Measurements from ENCODE around the gene SRGAP2.
"Not testable (repeated sequence)": the region's sequence is repeated elsewhere in the genome, so short reads cannot be mapped to it uniquely, and the experiment has no call there.

SRGAP2 gene

DNA sequence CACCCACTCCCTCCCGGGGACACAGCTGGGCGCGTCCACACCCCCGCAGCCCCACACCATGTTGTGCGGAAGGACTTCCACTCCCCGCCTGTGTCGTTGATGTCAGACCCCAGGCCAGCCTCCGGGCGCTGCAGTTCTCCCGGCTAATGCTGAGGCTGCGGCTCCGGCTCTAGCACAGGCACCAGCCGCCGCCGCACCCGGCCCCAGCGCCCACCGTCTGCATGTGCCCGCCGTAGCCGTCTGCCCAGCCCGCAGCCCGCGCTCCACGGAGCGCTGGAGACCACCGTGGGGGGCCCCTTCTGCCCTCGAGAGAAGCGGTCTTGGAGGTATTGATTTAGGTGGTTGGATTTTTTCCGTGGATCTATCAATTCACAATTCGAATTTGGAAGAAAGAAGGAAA, 2.2 kb downstream of the SRGAP2 start:
- DNase-seq (ENCODE audit: low spot score) = not testable (repeated sequence)

DNA sequence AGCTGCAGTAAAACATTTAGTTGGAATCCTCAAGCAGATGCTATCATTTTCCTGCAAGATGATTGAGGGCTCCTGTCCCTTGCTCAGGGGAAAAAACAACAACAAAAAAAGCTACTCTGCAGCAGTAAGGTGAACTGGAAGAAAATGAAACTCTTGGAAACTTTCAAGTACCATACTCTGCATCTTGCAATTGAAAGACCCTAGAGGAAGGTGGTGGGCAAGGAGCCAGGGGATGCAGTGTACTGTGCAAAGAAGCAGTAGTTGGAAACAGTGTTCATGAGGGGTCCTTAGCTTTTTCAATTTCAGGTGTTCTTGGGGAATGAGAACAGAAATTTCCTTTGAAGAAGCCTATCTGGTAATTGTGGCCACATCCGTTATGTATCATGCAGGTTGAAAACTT, 7.5 kb downstream of the SRGAP2 start:
- DNase-seq (ENCODE audit: low spot score) = not testable (repeated sequence)

DNA sequence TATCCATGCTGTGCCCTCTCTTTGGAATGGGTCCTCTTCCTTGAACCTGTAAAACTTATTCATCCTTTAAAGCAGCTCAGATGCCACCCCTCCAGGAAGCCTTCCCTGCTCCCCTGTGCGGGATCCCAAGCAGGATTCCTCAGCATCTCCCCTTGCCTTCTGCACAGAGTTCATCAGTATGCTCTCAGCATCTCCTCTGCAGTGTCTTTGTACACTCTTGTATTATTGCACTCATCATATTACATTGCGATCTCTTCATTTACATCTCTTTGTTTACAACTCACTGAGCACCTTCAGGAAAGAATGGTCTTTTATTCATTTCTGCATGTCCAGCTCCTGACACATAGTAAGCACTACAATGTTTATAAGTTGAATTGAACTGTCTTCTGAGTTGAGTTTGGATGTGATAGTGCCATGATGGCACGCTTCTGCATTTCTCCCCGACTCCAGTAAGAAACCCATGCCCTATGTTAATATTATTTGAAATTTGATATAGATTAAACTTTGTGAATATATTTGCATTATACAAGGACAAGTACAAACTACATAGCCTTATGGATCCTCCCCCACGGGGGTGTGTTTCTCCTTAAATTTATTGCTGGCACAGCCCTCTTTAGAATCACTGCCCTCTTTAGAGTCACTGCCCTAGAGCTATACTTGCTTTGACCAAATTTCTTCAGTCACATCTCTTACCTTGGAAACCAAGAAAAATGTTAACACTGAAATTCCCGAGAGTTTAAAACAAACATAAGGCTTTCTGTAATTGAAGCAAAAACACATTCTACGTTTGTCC, 12.5 kb downstream of the SRGAP2 start:
- not testable (repeated sequence) for DNase-seq (ENCODE audit: low spot score)

DNA sequence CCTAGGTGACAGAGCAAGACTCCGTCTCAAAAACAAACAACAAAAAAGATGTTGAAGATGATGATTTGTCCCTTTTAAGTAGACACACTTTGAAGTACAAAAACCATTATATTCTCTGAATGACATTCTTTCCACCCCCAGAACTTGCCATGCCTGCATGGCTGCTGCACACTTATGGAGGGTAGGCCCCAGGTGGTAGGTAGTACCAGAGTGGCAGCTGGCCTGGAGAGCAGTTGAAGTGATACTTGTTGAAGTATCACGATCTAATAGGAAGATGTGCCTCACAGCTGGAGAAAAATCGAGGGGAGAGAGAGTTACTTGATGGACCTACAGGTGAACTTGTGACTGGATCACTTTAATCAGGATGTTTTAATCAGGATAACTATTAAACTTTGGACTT, 14.9 kb downstream of the SRGAP2 start:
- not testable (repeated sequence) for DNase-seq (ENCODE audit: low spot score)

DNA sequence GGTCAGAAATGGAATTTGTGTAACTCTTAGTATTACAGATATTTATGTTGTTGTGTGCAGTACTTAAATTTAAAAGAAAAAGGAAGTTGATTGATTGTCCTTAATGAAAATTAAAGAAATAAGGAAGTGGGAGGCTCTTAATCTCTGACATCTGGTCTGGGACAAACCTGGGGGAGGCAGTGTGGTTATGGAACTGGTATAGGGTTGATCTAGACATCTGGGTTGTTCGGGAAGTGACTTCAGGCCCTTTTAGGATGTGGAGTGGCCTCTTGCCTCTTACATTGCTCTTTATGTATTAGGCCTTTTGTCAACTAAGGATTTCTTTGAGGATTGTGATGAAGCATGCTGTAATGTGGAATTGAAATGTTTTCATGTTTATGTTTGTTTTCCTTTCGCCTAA, 15.4 kb downstream of the SRGAP2 start:
- not testable (repeated sequence) for DNase-seq (ENCODE audit: low spot score)

DNA sequence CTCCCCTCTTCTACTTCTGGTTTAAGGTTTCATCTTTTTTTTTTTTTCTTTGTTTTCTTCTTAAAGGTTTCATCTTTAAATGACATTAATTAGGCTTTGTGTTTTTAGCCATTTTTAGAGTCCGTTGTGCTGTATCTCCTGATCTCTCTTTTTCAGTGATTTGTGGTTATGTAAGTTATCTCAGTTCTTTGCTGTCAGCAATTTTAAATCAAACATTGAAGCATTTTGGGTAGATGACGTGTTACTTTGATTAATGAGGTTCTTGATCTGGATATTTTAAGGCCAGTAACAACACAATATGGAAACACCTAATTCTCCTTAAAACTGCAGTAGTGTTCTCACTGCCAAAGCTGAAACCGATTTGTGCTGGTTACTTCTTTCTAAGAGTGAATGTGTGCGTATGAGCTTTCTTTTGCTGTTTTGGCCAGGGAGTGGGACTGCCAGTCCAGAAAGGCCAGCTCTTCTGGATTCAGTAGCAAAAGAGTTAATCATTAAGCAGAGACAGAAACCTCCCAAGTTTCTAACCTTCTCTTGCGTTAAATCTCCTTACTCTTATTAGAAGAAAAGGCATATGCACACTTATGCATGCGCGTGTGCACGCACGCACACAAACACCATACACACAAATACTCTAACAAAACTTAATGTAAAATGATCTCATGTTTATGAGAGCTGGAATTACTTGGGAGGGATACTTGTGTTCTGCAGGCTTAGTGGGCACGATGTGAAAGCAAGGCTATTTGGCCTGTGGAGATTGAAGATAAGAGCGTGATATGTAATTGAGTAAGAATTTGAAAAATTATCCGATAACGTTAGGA, 16.4 kb downstream of the SRGAP2 start:
- not testable (repeated sequence) for DNase-seq (ENCODE audit: low spot score)

DNA sequence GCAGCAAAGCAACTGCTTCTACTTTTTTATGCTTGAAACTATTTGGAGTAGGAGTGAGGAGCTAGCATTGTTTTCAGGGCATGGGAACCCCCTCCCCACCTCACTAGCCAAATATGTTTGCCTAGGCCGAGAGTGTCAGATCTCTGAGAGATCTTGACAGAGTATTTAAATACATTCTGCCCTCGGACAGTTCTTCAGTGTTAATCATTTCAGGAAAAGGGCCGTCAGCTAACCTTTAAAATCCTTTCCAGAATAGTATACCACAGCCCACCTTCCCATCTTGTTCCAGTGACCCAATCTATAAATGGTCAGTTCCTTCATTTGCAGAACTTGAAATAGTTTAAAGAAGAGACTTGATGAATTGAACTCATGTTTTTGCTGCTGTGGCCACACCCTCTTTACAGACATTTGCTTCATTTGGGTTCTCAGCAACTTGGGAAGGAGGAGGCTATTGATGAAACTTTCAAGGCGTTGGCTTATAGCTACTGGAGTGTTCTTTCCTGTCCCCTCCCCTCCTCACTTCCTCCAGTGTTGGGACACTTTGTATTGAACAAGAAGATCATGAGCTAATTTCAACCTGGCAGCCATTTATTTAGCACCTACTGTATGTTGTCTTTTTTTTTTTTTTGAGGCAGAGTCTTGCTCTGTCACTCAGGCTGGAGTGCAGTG, 17.1 kb downstream of the SRGAP2 start:
- DNase-seq (ENCODE audit: low spot score) = not testable (repeated sequence)

DNA sequence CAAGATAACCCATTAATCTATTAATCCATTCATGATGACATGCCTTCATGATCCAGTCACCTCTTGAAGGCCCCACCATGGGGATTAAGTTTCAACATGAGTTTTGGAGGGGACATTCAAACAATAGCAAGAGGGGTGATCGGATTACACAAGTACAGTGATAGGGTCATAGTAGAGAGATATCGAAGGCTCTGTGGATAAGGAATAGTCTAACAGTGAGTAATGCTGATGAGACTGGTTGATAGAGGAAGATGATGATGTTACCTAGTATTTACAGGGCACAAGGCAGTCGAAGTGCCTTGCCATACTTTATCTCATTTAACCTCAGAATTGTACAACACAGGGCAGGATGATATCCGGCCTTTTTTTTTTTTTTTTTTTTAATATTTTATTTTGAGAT, 18.2 kb downstream of the SRGAP2 start:
- not testable (repeated sequence) for DNase-seq (ENCODE audit: low spot score)

DNA sequence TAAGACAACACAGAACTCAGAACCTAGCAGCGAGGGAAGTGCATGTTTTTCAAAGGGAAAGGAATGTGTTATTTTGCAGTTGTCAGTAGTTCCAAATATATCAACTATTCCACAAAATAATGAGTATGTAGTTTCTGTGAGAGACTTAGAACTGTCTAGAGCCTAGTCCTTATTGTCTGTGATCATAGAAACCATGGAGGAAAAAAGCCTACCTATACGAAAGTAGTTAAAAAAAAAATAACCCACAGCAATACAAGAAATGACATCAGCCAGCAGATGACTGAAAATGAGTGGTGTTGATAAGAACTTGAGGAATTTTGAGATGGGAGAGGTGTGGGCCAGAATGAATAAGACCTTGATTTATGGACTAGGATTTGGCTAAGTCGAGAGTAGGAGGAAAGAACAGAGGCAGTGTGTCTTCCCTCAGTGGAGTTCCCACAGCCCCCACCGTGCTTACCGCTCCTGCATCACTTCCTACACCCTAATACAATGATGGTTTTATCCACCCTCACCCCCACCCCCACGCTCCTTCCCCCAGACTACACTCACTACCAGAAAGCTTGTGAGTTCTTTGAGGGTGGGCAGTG, 20.9 kb downstream of the SRGAP2 start:
- not testable (repeated sequence) for DNase-seq (ENCODE audit: low spot score)

DNA sequence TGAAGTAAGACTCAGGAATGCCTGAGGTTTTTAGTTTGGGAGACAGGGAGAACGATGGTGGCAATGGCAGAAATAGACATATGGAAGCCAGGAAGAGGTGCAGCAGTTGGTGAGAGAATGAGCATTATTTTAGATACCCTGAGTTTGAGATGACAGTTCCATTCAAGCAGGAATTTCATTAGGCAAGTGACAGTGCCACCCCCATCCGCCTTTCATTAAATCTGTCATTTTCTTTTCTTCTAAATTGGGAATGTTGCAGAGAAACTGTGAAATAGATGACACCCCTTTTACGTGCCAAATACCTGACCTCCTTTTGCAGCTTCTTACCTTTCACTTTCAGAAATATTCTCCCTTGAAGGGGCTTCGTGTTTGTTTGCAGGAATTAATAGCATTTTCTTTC, 22.0 kb downstream of the SRGAP2 start:
- DNase-seq (ENCODE audit: low spot score) = not testable (repeated sequence)

DNA sequence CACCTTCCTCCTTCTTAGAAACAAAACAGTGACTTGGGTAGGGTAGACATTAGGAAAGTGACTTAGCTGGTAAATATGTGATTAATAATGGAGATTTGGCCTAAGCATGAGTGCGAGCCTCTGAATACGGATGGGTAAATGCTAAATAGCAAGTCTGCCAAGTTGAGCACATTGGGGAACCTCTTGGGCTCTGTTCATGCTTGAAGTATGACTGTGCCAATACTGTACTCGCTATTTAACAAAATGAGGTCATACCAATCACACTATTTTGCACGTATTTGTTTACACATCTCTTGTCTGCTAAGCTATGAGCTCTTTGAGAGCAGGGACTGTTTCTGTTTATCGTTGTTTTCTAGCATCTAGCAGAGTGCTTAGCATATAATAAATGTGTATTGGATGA, 23.5 kb downstream of the SRGAP2 start:
- not testable (repeated sequence) for DNase-seq (ENCODE audit: low spot score)

DNA sequence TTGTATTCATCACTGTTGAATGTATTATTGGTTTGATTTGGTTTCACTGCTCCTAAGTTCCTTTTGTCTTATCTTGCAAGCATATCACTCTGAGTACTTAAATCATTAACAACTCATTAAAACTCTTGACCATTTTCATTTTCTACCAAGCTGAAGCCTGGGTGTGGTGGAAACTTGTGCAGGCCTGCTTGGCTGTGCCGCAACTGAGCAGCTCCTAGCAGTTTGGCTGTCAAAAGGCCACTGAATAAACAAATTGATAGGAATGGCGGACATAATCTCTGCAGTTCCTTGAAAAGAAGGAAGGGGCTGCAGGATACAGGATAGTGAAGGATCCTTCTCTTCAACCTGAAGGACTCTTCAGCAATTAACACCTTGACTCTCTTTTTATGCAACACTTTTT, 25.9 kb downstream of the SRGAP2 start:
- not testable (repeated sequence) for DNase-seq (ENCODE audit: low spot score)

DNA sequence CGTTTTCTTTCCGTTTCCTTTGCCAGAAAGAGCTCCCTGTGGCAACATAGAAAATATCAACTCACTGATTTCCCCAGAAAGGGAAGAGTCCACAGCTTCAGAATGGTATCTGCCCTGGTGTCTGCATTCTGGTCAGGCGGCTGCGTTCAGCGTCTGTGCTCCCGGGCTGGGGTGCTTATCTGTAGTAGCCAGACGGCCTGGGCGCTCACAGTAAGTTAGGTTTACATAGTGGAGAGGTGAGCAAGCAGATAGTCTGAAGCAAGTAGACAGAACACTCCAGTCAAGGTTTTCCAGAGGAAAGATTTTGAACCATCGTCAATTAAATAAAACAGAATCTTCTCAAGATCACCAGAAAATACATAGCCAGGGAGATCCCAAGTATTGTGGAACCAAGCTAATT, 28.6 kb downstream of the SRGAP2 start:
- DNase-seq (ENCODE audit: low spot score) = not testable (repeated sequence)

DNA sequence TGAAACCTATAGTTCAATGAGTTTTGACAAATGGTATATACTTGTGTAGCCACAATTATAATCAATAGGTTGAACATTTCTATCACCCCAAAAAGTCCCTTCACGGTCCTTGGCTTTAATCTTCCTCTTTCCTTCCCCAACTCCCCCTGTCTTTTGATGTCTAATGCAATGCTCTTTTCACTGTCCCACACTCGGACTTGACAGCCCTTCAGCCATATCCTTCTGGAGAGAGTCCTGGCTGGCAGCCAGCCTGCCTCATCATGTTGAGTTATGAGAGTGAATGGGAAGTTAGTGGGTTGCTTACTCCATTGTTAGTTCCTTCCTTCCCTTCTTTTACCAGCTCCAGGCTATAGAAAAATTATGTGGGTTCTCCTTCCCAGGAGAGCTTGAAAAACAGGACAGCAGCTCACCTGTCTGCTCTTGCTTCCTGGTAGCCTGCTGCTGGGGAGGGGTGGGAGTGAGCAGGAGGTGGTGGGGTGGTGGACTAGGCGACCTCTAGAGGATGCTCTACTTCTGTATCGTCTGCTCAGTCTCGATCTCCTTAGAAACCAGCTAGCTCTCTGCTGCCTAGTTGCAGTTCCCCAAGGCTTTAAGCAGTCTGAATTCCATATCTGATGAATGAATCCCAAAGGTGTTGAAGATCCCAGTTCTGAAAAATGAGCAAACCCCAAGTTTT, 29.8 kb downstream of the SRGAP2 start:
- DNase-seq (ENCODE audit: low spot score) = not testable (repeated sequence)

DNA sequence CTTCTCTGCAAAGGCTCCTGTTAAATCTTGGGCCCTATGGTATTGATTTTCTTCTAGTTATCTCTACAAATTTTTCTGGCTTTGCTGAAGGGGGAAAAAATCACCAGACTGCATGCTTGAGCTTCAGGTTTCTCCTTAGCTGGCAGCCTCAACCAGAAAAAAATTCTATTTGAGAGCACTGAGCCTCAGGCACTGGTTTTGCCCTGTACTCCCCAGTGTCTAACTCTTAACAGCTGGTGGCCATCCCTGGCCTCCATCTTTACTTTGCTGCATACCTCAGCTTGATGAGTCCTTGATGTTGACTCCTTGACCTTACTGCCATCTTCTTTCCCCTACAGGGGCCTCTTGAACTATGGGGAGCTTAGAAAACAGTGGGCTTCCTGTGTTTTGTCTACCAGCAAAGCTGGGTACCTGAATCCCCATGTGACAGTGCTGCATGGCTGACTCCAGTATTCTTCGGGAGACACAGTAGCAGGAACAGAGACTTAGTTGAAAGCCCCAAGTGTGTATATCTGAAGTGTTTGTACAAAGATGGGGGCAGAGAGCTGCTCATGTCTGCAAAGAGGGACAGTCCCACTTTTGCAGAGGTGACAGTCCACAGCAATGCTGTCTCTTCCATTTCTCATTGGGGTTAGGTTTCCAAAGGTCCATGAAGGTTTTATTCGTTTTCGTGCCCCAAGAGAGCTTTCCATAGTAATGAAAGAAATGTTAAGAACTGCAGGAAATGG, 31.0 kb downstream of the SRGAP2 start:
- not testable (repeated sequence) for DNase-seq (ENCODE audit: low spot score)

DNA sequence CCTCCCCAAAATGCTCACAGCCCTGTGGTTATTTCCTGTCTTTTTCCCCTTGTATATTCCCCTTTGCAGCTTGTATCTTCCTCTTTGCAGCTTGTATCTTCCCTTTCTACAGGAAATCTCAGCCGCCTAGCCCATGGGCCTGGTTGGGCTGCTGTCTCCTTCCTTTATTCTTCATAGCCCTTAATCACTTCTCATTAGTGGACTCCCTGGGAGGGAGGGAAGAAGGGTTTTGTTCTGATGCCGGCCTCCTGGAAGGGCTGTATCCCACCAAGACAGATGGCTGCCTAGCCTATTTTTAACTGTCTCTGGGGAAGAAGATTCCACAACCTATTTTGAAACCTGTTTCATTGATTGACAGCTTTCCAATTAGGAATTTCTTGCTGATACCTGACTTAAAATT, 31.8 kb downstream of the SRGAP2 start:
- DNase-seq (ENCODE audit: low spot score) = not testable (repeated sequence)

DNA sequence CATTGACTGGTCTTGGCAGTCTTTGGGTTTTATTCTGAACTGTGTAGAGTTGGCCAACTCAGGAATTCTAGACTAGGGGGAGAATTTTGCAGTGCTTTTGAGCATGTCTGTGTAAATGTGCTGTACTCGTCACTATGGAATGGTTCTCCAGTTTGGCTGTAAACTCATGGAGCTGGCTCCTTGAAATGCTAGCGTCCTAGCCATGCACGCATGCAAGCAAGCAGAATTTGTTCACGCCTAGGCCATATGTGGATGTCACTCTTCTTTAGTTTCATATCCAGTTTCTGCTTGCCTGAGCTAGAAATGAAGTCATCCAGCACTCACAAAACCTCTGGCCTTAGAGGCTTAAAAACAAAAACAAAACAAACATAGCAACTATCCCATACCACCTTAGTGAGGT, 36.9 kb downstream of the SRGAP2 start:
- DNase-seq (ENCODE audit: low spot score) = not testable (repeated sequence)

DNA sequence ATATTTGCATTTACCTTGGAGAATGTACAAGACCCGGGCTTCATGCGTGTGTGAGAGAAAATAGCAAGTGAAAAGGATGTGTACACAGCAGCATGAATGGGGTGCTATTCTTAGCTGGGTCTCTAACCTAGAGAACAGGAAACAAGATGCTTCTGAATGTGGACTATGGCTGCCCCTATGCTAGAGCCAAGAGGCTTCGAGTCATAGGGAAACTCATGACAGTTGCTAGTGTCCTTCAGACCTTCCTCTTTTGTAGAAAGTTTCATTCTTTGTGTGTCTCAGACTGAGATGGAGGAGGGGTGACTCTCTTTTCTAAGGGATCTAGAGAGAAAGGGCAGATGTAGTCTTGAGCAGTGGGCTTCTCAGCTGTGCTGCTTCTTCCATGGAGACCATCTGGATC, 40.0 kb downstream of the SRGAP2 start:
- DNase-seq (ENCODE audit: low spot score) = not testable (repeated sequence)

DNA sequence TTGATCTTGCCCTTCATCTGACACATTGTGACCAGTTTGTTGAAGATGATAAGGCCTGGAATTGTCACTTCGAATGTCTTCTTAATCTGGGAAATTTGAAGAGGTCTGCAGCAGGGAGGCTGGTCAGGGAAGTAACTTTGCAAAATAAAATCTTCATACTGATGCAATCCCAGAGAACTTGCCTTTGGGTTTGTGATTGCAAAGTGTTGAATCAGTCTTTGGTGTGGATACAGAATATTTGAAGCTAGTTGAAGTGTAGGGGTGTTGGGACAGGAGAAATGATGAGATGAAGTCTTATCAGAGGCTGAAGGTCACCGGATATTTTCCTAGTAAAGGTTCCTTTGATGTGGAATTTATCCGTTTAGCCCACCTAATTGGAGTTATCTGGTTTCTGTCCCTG, 42.1 kb downstream of the SRGAP2 start:
- not testable (repeated sequence) for DNase-seq (ENCODE audit: low spot score)

DNA sequence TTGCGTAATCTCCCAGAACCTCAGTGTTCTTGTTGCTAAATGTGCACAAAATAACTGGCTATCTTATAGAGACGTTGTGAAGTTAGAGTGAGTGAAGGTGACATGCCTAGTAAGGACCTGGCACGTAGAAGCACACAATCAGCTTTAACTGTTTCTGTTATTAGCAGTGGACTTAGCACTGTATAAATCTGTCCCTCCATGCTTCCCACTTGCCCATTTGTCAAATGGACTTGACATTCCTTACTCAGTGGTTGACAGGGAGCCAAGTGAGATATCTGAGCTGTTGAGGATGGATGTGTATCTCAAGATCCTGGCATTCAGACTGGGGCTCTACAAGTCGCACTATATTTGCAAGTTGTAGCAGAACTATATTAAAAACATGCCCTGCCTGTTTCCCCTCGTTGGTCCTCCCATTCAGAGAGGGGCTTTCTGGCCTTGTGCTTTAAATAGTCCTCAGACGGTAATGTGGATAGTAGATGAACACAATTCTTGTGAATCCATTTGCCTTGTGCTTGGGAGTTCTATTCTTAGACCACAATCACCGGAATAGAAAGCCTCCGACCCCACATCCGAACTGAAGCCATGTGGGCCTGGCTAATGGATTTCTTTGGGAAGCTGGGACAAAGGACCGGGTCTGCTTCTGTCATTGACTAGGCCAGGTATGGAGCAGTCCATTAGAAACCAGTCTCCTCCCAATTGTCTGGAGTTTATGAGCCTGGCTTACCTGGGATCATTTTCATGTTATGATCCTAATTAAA, 43.0 kb downstream of the SRGAP2 start:
- not testable (repeated sequence) for DNase-seq (ENCODE audit: low spot score)

All from LoVo (cell line).